Endometrial microvascular endothelial cells (primary cell): ENCODE results near the gene UGT2B28. TPM values are rescaled to one million over a fixed set of nuclear protein-coding genes. Genes with fewer than 3 reads are reported as not detected.
"Not testable (repeated sequence)": the region's sequence is repeated elsewhere in the genome, so short reads cannot be mapped to it uniquely, and the experiment has no call there.

ENCODE experiments used
- in situ Hi-C: cut with HindIII; loops from 2 replicates; pipeline ENCODE4 v1.10.0; 2017; ENCODE audit warnings: low sequenced_read_pairs, low pct_unique_long_range_greater_than_20kb; ENCODE audit errors: inconsistent ontology term
- total RNA-seq: library from RNA; depleted of rRNA; stranded (reverse); fragments of >200 nt; gene quantifications from one replicate; pipeline ENCODE4 v1.2.3, GENCODE V29; 2015; ENCODE audit errors: inconsistent ontology term

UGT2B28 gene
- total RNA-seq, 1 donor from 2014 or later, result not detected

DNA sequence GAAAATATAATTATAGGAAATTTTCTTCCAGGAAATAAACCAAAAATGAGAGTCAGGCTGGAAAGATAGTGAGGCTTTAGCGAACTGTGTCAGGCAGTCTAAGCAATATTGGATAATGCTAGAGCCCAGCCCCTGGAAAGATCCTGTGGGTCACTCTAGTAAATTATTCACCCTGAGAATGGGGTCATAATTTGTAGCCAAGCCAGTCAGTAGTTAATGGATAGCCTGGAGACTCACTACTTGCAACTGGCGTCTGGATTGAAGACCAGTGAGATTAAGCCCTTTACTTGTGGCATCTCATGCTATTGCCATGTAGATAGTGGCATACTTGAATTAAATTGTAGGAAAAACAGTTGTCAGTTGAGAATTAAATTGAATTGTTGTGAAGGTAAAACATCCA, 51.0 kb downstream of the UGT2B28 start:
- in situ Hi-C loops, result not testable (repeated sequence)

DNA sequence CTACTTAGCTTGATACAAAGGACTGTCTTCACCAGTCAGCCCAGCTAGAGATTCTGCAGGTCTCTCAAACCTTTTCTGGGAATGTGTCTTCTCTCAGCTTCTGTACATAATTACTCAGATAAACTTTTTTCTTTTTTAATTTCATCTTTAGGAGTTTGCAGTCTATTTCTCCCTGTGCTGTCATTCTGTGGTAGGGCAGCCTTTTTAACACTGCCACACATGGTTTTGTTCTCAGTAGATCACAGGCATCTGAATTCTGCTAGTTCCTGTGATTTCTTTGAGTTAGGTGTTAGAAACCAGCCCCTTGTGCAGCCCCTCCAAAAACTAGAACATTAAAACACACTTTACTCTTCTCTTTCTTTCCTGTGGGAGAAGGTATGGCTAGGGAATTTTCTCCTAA, 55.2 kb downstream of the UGT2B28 start:
- in situ Hi-C loops, result not testable (repeated sequence)

- in situ Hi-C loops, result not testable (repeated sequence)
Measured at GRCh38 chr4:69343114-69343513, 62.8 kb downstream of the UGT2B28 start.

DNA sequence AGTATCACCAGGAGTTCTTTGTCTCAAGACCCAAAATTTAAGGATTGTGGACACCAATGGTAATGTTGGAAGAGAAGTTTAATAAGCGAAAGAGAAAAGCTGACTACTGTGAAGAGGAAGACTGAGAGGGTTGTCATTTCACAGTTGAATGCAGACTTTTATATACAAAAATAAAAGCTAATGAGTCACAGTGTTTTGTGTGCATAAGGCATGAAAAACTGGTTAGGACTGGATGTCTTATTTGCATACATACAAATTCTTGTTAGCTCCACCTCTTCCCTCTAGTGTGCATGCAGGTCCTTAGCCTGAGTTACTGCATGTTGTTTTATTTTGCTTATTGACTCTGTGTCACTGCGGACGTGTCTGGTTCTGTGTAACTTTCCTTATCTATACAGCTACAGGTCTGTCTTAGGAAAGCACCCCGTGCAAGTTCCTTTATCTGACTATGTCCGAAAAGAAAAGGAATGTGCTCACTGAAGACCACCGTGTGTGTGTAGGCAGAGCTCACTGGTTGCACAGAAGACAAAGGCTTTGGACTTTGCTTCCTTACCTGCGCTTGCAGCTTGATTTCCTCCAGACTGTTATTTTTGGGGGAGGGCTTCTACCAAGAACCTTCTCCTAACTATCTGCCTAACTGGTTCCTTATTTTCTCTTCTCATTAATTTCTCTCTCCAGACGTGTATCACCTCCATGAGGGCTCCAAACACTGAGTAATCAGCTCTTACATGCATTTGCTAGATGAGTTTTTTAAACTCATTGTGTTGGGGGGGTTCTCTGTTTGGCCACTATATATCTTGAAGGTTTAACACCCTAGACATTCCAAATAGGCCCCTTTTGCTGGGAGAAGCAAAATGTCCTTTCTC, 63.5 kb downstream of the UGT2B28 start:
- in situ Hi-C loops, result not testable (repeated sequence)

Other genes with a start within 250 kb of the UGT2B28 start
- gene UGT2B7, start 184.0 kb upstream of the UGT2B28 start, total RNA-seq, result not detected
- gene UGT2B11, start 65.7 kb upstream of the UGT2B28 start, total RNA-seq, result not detected
- not detected for gene UGT2B4, start 215.4 kb downstream of the UGT2B28 start, total RNA-seq